ENCODE results near the gene FANCD2.

DNA sequence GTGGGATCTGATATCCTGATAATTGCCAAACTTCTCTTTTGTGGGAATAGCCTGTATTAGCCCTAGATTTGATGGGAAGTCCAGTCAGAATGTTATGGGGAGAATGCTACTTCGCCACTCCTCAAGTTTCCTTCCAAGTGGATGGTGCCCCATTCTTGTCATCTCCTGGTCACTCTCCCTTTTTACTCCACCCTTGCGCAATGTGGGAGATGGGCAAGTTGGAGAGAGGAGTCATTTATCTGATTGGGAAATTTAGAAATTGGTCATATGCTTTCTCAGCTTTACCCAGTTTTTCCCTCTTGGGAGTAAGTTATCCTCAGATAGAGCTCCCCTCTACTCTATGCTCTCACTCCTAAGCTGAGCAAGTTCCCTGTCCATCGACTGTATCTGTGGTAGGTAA lies 67.4 kb downstream of the FANCD2 start:
- TF ChIP-seq, protein P1, sequence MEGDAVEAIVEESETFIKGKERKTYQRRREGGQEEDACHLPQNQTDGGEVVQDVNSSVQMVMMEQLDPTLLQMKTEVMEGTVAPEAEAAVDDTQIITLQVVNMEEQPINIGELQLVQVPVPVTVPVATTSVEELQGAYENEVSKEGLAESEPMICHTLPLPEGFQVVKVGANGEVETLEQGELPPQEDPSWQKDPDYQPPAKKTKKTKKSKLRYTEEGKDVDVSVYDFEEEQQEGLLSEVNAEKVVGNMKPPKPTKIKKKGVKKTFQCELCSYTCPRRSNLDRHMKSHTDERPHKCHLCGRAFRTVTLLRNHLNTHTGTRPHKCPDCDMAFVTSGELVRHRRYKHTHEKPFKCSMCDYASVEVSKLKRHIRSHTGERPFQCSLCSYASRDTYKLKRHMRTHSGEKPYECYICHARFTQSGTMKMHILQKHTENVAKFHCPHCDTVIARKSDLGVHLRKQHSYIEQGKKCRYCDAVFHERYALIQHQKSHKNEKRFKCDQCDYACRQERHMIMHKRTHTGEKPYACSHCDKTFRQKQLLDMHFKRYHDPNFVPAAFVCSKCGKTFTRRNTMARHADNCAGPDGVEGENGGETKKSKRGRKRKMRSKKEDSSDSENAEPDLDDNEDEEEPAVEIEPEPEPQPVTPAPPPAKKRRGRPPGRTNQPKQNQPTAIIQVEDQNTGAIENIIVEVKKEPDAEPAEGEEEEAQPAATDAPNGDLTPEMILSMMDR (IDR thresholded peaks at IDR 0.05): no peak
- TF ChIP-seq POLR2A (IDR thresholded peaks at IDR 0.05): no peak
